Right cardiac atrium (tissue), 5 donors: Measurements from ENCODE around the gene ING3. TPM values are rescaled to one million over a fixed set of nuclear protein-coding genes. Genes with fewer than 3 reads are reported as not detected.
A peak's percentile ranks its signal among the peaks of the same experiment; 100 is the strongest.

Experiments used
- ATAC-seq, 2 donors: fragments of 200-7000 bp; cut with Tn5 transposase; one replicate each; pipeline versions ENCODE4 v1.8.0 to v1.9.1; 2020; ENCODE audit warnings: moderate library complexity in 2 of 2, mild to moderate bottlenecking in 1 of 2
- DNase-seq, 3 donors: peaks; one replicate each; pipeline ENCODE4 v3.0.0-alpha.2; 2020
- H3K27ac ChIP-seq: one replicate; pipeline ENCODE4 v1.5.1; 2013; ENCODE audit warnings: mild to moderate bottlenecking, low read length, control low read depth, moderate library complexity
- H3K27me3 ChIP-seq: one replicate; pipeline ENCODE4 v1.6.1; 2013; ENCODE audit not compliant: control insufficient read depth, insufficient read depth
- H3K4me1 ChIP-seq: one replicate; pipeline ENCODE4 v1.6.1; 2013; ENCODE audit warnings: low read length; ENCODE audit not compliant: control insufficient read depth, insufficient read depth
- H3K4me3 ChIP-seq: one replicate; pipeline ENCODE4 v1.5.1; 2013; ENCODE audit warnings: low read length, control low read depth
- H3K9me3 ChIP-seq: one replicate; pipeline ENCODE4 v1.6.1; 2013; ENCODE audit warnings: low read length; ENCODE audit not compliant: control insufficient read depth
- WGBS: extraction: QIAGEN DNeasy Blood & Tissue Kit; methylation state at CpG from one replicate; pipeline ENCODE4 v1.1.7; 2013; 5-methylcytosine and 5-hydroxymethylcytosine counted together
- intact Hi-C, 4 donors: fragments of 100-400 bp; cut with DNase I; formaldehyde crosslinking; loops; one replicate each; pipeline versions ENCODE4 v1.11.0 to v1.14.0; 2022 to 2023
- polyA plus RNA-seq: library from polyadenylated mRNA; stranded (reverse); fragments of 200-250 nt; gene quantifications from one replicate; pipeline ENCODE4 v1.2.3, GENCODE V29; 2013
- total RNA-seq, 4 donors: library from RNA; stranded (reverse); fragmentation: NEBNext Ultra II Directional; extraction: Animal tissue kit (Norgen Biotek cat#: 25700); gene quantifications; one replicate each; pipeline ENCODE4 v1.2.1, GENCODE V29; 2021
- donor health status: healthy with polysubstance abuse.
- donor health status: DM: no; HTN: yes; CAD: no.
- donor health status: DM: no; HTN: no; CAD: no.
- donor health status: DM: no; HTN: yes; CAD: no; lungs with severe emphysema.
- donor health status: DM: yes; HTN: yes; CAD: no.

Gene ING3
- total and polyA plus RNA-seq, 5 donors, result 9.7 to 16.7 (median 15.4) TPM

DNA sequence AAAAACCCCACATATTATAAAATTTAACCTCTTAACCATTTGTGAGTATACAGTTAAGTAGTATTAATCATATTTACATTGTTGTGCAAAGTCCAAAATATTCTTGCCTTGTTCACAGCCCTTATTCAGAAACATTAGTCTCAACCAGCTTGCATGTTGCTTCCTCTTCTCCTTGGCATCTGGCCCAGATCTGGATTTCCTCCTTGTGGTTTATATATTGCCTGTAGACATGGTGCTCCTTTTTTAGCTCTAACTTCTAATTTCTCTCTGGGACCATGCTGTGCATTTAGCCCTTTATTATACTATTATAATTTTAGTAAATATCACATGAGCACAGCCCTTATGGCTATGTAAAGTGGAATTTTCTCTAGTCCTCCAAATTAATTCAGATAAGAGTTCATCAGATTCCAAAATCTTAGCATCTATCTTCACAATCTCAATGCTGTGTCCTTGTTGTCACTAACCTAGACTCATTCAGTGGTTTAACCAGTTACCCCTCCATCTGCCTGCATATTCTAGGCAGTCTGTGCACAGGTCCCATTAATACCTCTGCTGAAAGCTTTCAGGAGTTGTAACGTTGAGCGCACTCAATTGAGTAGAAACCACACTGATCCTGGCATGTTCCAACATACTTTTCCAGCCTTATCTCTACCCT, 45.9 kb downstream of the ING3 start:
- Histone ChIP-seq H3K27me3 (no peaks in the 10 kb centered on the region), H3K27ac (no peak overlapping the region), H3K4me1 (peaks cover 5% of the 10 kb centered on the region), H3K9me3 (no peaks in the 10 kb centered on the region), H3K4me3 (no peak overlapping the region)
- intact Hi-C loops, result no loop called here
- ATAC-seq, result peak; percentile 61 to 80
- peak; percentile 49 to 60 (median 58) for DNase-seq
- 88% methylated on average over 2 of the region's 2 CpGs for WGBS

DNA sequence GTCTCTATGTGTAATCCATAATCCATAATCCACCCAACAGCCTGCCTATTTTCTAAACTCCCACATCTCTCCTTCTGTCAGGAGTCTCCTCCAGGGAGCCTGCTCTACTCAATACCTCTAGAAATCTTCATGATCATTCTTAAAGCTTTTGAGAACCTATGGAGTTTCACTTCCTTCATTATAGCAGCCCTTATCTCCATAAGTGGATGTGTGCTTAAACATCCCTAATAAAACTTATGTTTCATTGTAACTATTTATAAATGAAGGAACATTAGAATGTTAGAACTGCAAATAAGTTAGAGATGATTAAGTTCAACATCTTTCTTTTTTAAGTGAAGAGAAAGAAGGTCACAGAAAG, 46.4 kb downstream of the ING3 start:
- intact Hi-C loops, result no loop called here
- ATAC-seq, result no peak
- peaks cover 7% of the 10 kb centered on the region for H3K4me1 ChIP-seq

DNA sequence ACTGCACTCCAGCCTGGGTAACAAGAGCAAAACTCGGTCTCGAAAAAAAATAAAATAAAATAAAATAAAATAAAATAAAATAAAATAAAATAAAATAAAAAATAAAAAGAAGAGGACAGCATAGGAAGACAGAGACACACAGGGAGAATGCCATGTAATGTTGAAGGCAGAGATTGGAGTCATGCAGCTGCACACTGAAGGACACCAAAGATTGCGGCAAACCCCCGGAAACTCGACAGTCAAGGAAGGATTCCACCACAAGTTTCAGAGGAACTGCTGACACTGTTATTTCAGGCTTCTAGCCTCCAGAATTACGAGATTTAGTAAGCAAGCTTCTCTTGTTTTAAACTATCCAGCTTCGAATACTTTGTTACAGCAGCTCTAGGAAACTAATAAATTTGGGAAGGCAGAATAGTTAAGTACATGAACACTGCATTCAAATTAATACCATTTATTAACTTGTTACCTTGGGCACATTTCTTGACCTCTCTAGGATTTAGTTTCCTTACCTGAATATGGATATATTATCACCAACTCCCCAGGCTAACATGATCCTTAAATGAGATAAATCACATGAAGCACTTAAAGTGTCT, 47.4 kb downstream of the ING3 start:
- intact Hi-C loops, result no loop called here
- H3K4me3 ChIP-seq, result no peak overlapping the region
- peak; percentile 14 to 54 (median 52) for DNase-seq
- no peaks in the 10 kb centered on the region for H3K27me3 ChIP-seq
- no peak for ATAC-seq
- H3K9me3 ChIP-seq, result no peaks in the 10 kb centered on the region
- no peak overlapping the region for H3K27ac ChIP-seq
- 86% methylated on average over 7 of the region's 7 CpGs for WGBS
- H3K4me1 ChIP-seq, result peaks cover 7% of the 10 kb centered on the region

More for the DNA sequence above, 46.4 kb downstream of the ING3 start:
- DNase-seq, result no peak
- H3K4me3 ChIP-seq, result no peak overlapping the region
- H3K27ac ChIP-seq, result no peak overlapping the region
- no peaks in the 10 kb centered on the region for H3K27me3 ChIP-seq
- H3K9me3 ChIP-seq, result no peaks in the 10 kb centered on the region

DNA sequence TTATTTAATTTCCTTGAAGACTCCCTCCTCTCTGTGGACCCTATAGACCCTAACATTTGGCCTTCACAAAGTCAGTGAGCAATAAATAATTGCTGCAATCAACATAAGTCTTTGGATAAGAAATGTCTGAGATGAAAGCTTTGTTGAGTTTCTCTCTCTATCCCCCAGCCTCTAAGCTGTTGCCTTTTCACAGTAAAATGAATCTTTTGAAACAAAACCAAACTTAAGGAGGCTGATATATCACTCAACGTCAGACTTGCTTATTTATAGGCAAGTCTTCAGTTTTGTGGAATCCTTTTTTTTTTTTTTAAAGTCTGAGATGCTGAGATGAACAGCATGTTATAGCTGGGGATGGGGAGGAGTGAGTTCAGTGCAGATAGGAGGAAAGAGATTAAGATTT, 47.9 kb downstream of the ING3 start:
- no peaks in the 10 kb centered on the region for H3K9me3 ChIP-seq
- H3K27me3 ChIP-seq, result no peaks in the 10 kb centered on the region
- 47% methylated on average over 1 of the region's 1 CpG for WGBS
- ATAC-seq (no peak), DNase-seq (no peak)
- no peak overlapping the region for H3K27ac ChIP-seq
- intact Hi-C loops, result no loop called here
- no peak overlapping the region for H3K4me3 ChIP-seq
- peaks cover 7% of the 10 kb centered on the region for H3K4me1 ChIP-seq

DNA sequence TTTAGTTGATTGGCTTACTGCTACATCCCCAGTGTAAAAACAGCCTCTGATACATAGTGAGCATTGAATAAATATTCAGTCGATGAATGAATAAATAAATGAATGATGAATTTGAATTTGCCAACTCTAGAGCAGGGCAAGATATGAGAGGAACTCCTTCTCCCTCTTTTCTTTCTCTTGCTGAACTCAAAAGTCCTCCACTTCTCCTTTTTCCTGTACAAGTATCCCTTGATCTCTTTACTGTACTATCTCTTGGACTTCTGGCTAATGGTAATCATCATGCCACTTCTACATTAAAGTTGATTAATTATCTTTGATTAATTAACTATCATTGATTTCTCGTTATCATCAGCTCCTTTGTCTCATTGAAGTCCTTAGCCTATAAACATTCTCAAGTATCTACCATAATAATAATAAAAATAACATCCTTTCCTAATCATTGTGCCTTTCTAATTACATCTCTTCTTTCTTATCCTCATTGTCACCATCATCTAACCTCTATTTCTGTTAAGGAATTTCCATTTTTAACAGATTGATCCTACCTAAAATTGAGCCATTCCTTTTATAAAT, 48.5 kb downstream of the ING3 start:
- Histone ChIP-seq H3K27me3 (no peaks in the 10 kb centered on the region), H3K4me3 (no peak overlapping the region), H3K9me3 (no peaks in the 10 kb centered on the region), H3K4me1 (peaks cover 4% of the 10 kb centered on the region), H3K27ac (no peak overlapping the region)
- ATAC-seq (no peak), DNase-seq (no peak)
- 84% methylated on average over 2 of the region's 2 CpGs for WGBS
- intact Hi-C loops, result no loop called here

DNA sequence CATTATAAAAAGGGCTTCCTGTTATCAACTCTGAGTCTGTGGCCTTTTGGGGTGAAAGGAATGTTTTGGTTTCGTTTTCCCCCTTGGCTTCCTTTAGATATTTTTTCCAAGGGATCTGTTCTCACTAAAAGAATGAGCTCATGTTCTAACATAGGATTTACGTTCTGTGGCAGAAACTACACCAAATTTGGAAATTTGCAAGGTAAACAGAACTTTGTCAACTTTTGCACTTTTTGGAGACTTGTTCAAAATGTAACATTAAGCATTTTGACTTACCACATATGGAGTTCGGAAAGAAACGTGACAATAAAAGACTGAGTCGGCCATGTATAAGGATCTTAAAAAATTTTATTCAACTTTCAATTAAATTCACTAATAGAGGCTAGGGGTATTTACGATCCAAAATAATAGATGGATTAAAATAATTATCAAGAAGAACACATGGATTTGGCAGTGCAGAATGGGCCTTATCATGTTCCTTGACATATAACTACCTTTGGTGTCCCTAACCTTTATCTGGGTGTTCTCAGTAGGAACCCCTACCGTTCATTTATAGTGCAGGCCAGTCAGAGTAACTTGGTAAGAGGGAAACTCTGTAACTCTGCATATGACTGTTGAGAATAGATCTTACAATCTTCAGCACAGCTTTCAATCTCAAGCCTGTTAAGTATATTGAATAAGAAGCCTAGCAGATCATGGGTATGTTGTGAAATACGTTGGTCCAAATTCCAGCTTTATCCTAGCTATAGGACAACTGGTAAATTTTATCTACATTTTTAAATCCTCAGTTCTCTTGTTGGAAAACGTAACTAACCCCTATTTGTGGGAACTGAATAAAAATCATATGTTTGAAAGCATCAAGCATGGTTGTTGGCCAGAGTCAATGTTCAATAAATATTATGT, 49.8 kb downstream of the ING3 start:
- H3K4me1 ChIP-seq, result peaks cover 6% of the 10 kb centered on the region
- WGBS, result 48% methylated on average over 9 of the region's 9 CpGs
- peak; percentile 38 to 46 for ATAC-seq

DNA sequence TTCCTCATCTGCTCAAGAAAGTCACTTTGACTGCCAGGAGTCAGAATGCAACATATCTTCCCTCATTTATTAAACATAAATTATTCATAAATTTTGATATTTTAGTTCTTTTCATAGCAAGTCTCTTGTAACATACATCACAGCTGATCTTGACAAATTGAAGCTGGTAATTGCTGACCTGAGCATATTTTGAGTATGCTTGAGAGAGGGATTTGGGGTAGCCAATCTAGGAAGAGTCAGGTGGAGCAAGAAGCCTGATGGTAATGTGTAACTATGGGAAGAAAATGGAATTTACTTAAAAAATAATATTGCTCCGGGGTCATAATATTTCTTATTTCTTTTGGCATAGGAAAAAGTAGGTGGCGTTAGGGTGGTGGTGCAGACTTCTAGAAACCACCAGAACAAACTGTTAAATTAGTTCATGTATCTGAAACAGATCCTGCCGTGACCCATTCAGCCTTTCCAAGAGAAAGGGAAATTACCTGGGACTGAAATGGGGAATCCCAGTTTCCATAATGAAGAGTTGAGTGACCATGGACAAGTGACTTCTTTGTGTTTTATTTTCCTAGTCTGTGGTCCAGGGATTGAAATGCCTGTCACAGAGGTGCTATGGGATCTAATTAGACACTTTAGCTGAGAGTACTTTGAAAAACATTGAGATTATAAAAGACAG, 50.8 kb downstream of the ING3 start:
- Histone ChIP-seq H3K4me3 (no peak overlapping the region), H3K27me3 (no peaks in the 10 kb centered on the region), H3K27ac (no peak overlapping the region), H3K4me1 (peaks cover 6% of the 10 kb centered on the region), H3K9me3 (no peaks in the 10 kb centered on the region)
- 73% methylated on average over 3 of the region's 3 CpGs for WGBS
- ATAC-seq (no peak), DNase-seq (no peak)
- intact Hi-C loops, result no loop called here

More for the DNA sequence above, 49.8 kb downstream of the ING3 start:
- no peak for DNase-seq
- intact Hi-C loops, result no loop called here
- Histone ChIP-seq H3K9me3 (no peaks in the 10 kb centered on the region), H3K27me3 (no peaks in the 10 kb centered on the region), H3K4me3 (peak overlapping the region; percentile 38), H3K27ac (no peak overlapping the region)

DNA sequence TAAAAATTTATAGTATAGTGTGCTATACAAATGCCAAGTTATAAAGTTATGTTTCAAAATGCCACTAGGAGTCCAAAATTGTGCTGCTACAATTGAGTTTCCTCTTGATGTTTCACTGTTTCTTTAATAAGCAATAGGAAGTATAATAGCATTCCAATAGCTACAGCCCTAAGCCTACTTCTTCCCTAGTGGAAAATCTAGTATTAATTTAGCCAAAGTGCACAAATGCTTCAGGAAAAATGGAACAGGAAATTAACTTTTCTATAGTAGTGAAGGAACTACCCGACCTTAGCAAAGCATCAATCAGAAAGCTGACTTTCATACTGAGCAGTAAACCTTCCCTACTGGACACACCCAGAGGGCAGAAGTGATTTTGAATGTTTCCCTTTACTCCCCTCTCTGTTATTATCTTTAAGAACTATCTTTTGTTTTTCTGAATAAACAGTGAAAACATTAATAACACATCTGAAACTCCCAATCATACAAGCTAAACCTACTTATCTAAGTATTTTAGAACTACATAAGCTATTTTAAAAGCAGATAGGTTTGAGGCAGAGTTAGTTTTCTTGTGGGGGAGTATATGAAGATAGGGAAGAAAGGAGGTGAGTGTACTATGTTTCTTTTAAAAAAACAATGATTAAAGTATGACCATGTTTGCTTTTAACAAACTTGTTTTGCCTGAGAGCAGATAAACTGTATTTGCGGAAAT, 51.6 kb downstream of the ING3 start:
- Histone ChIP-seq H3K9me3 (no peaks in the 10 kb centered on the region), H3K27me3 (no peaks in the 10 kb centered on the region), H3K4me1 (peaks cover 9% of the 10 kb centered on the region), H3K27ac (no peak overlapping the region), H3K4me3 (no peak overlapping the region)
- intact Hi-C loops, result no loop called here
- WGBS, result 59% methylated on average over 2 of the region's 2 CpGs
- ATAC-seq, result peak in 1 of 2 donors; percentile 28
- DNase-seq, result no peak

DNA sequence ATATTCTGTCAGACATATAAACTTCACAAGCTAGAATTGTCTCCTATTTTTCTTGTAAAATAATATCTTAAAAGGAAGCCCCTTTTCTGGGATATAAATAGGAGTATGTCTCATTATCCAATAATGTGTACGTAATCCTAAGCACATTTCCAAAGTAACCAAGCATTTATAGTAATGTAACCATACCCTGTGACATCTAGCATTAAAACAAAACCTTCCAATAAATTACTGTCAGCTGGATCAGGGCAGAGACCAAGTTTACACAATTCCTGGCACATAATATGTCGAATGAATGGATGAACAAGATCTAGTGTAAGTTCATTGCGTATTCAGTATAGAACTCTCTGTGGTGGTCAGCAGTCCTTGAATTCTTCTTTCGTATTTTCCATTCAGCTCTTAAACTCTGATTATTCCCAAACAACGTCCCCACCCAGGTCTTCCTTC, 52.2 kb downstream of the ING3 start:
- H3K4me1 ChIP-seq, result peaks cover 9% of the 10 kb centered on the region
- ATAC-seq, result no peak
- H3K9me3 ChIP-seq, result no peaks in the 10 kb centered on the region
- no peak overlapping the region for H3K27ac ChIP-seq
- no peaks in the 10 kb centered on the region for H3K27me3 ChIP-seq
- DNase-seq, result no peak
- intact Hi-C loops, result no loop called here
- WGBS, result 73% methylated on average over 5 of the region's 5 CpGs
- H3K4me3 ChIP-seq, result no peak overlapping the region

DNA sequence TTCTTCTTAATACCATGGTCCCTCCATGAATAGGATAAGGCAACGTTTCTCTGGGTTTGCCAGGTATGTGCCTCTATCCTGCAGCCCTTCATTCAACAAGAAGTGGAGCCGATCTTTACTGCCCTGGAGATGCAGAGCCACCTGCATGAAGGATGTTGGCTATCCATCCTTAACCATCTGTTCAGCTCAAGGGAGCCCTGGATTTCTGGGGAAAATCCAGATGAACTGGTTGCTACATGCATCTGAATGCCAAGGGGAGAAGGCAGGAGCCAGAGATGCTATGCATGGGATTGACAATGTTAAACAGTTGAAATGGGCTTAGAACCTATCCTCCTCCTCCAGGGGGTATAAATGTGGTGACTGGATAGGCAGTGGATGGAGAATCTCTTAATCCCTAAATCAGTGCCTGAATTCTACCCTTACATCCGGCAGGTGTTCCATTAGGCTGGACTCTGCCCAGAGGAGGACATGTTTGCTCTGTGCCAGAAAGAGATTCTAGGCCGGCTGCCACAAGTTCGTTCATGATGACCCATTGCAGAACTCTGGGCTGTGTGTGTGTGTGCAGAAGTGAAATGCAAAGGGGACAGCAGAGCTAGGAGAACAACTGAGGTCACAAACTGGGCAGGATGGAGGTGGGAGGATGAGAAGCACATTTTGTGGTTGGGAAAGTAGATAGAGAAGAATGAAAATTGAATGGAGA, 53.6 kb downstream of the ING3 start:
- ATAC-seq (peak; percentile 53 to 54), DNase-seq (peak in 2 of 3 donors; percentile 40 to 52)
- Histone ChIP-seq H3K4me3 (no peak overlapping the region), H3K4me1 (peaks cover 9% of the 10 kb centered on the region), H3K27me3 (no peaks in the 10 kb centered on the region), H3K27ac (no peak overlapping the region), H3K9me3 (no peaks in the 10 kb centered on the region)
- intact Hi-C loops, result no loop called here
- WGBS, result 57% methylated on average over 5 of the region's 5 CpGs
